HL-60 (cell line): ENCODE data around the gene GCK.

ENCODE experiments used
- DNase-seq, 2 experiments: peaks; one replicate each; pipeline ENCODE4 v3.0.0-alpha.2; 2010 to 2020; ENCODE audit warnings: low read depth in 1 of 2, low spot score in 1 of 2
- H3K27ac ChIP-seq: fragments of 250-450 bp; sonication (Bioruptor Pico); replicated peaks from 2 replicates; pipeline ENCODE4 v1.5.1; 2020; ENCODE audit warnings: mild to moderate bottlenecking, moderate library complexity
- H3K27me3 ChIP-seq: fragments of 250-450 bp; sonication (Bioruptor Pico); 2 replicates; pipeline ENCODE4 v1.5.1; 2021; ENCODE audit warnings: mild to moderate bottlenecking, moderate library complexity; ENCODE audit not compliant: insufficient read depth, poor library complexity, severe bottlenecking
- H3K4me3 ChIP-seq: replicated peaks from 2 replicates; pipeline ENCODE4 v1.5.1; 2011; ENCODE audit warnings: mild to moderate bottlenecking, control low read depth, low read length; ENCODE audit not compliant: insufficient read depth
- GABPA ChIP-seq: IDR thresholded peaks from 2 replicates; pipeline ENCODE4 v1.6.1; 2012; ENCODE audit warnings: low read depth
- POLR2AphosphoS5 ChIP-seq: IDR thresholded peaks from 2 replicates; pipeline ENCODE4 v1.6.1; 2012; ENCODE audit warnings: low read depth
- SPI1 ChIP-seq: IDR thresholded peaks from 2 replicates; pipeline ENCODE4 v1.6.1; 2012; ENCODE audit warnings: low read depth, mild to moderate bottlenecking, borderline replicate concordance
- TF ChIP-seq, protein P1 (sequence below): IDR thresholded peaks from one replicate; pipeline ENCODE4 v1.5.1; 2011; ENCODE audit warnings: low read length, control low read depth, inconsistent platforms; ENCODE audit not compliant: insufficient read depth
- TF ChIP-seq, protein P2 (sequence below): IDR thresholded peaks from 2 replicates; pipeline ENCODE4 v1.6.1; 2012; ENCODE audit warnings: low read depth; ENCODE audit not compliant: insufficient replicate concordance

The GCK gene

DNA sequence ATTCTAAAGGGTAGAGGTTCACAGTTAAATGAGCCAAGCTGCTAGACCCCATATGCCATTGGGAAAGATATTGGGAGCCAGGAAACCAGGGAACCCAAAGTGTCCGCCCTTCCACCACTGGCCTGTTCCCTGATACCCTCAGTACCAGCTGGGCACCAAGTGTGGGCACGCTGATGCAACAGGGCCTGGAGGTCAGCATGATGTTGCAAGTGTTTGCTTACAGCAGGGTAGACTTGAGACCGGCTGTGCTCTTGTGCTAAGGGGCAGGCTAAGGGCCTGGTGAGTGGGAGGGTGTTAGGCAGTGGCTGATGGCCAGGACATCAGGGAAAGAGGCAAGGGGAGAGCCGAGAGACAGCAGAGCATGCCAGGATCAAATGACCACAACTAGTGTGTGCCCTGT lies 27.1 kb downstream of the GCK start:
- DNase-seq: no peak
- TF ChIP-seq, protein P1, sequence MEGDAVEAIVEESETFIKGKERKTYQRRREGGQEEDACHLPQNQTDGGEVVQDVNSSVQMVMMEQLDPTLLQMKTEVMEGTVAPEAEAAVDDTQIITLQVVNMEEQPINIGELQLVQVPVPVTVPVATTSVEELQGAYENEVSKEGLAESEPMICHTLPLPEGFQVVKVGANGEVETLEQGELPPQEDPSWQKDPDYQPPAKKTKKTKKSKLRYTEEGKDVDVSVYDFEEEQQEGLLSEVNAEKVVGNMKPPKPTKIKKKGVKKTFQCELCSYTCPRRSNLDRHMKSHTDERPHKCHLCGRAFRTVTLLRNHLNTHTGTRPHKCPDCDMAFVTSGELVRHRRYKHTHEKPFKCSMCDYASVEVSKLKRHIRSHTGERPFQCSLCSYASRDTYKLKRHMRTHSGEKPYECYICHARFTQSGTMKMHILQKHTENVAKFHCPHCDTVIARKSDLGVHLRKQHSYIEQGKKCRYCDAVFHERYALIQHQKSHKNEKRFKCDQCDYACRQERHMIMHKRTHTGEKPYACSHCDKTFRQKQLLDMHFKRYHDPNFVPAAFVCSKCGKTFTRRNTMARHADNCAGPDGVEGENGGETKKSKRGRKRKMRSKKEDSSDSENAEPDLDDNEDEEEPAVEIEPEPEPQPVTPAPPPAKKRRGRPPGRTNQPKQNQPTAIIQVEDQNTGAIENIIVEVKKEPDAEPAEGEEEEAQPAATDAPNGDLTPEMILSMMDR: no peak
- TF ChIP-seq, protein P2, sequence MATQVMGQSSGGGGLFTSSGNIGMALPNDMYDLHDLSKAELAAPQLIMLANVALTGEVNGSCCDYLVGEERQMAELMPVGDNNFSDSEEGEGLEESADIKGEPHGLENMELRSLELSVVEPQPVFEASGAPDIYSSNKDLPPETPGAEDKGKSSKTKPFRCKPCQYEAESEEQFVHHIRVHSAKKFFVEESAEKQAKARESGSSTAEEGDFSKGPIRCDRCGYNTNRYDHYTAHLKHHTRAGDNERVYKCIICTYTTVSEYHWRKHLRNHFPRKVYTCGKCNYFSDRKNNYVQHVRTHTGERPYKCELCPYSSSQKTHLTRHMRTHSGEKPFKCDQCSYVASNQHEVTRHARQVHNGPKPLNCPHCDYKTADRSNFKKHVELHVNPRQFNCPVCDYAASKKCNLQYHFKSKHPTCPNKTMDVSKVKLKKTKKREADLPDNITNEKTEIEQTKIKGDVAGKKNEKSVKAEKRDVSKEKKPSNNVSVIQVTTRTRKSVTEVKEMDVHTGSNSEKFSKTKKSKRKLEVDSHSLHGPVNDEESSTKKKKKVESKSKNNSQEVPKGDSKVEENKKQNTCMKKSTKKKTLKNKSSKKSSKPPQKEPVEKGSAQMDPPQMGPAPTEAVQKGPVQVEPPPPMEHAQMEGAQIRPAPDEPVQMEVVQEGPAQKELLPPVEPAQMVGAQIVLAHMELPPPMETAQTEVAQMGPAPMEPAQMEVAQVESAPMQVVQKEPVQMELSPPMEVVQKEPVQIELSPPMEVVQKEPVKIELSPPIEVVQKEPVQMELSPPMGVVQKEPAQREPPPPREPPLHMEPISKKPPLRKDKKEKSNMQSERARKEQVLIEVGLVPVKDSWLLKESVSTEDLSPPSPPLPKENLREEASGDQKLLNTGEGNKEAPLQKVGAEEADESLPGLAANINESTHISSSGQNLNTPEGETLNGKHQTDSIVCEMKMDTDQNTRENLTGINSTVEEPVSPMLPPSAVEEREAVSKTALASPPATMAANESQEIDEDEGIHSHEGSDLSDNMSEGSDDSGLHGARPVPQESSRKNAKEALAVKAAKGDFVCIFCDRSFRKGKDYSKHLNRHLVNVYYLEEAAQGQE: no peak
- TF ChIP-seq GABPA (no peak), POLR2AphosphoS5 (no peak), SPI1 (no peak)
- H3K27ac ChIP-seq: no peak overlapping the region
- no peaks in the 10 kb centered on the region for H3K27me3 ChIP-seq
- no peak overlapping the region for H3K4me3 ChIP-seq

DNA sequence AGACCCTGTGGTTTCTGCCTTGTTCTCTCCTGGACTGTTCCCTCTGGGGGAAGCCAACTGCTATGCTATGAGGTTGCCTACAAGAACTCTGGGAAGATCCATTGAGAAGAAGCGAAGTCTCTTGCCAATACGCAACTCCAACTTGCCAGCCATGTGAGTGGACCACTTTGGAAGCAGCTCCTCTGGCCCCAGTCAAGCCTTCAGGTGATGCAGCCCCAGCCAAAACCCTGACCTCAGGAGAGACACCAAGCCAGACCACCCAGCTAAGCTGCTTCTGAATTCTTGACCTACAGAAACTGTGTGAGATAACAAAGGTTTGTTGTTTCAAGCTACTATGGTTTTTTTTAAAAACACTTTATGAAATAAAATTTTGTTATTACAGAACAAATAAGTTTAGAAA lies 27.9 kb downstream of the GCK start:
- Histone ChIP-seq H3K4me3 (no peak overlapping the region), H3K27me3 (no peaks in the 10 kb centered on the region), H3K27ac (no peak overlapping the region)
- DNase-seq: no peak
- TF ChIP-seq SPI1: no peak
- TF ChIP-seq POLR2AphosphoS5: no peak
- TF ChIP-seq, protein P2: no peak
- TF ChIP-seq, protein P1: no peak
- no peak for TF ChIP-seq GABPA

DNA sequence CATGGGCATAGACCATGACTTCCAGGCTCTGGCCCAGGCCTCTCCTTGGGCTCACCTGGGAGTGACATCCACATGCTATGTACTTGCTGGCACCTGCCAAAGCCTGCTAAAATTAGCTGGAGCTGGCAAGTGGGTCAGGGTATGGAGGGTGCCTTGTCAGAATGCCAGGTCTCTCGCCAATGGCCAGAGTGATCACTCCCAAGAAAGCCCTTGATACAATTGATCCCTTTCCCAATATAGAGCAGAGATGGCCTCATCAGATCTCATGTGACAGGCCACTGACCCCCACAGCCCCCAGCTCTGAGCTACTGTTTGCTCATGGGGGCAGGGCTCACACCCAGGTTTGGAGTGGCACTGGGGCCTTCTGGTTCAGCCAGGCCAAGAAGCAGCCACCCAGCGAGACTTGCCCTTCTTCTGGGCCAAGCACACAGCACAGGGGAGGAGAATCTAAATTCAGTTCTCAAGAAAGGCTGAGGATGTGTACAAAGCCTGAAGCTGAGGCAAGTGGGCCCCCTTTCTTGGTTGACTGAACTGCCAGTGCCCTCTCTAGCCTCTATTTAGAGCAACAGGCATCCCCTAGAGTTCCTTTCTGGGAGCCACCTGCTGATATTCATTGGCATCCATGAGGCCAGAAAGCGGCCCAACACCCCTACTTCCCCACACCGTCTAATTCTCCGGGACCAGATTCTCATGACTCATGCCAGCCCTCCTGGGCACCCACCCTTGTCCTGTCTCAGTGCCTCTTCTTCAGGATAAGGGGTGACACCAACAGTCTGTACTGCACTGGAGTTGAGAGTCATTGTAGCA lies 29.2 kb downstream of the GCK start:
- TF ChIP-seq SPI1 (no peak), GABPA (no peak), POLR2AphosphoS5 (no peak)
- TF ChIP-seq, protein P1: no peak
- TF ChIP-seq, protein P2: no peak
- no peaks in the 10 kb centered on the region for H3K27me3 ChIP-seq
- H3K27ac ChIP-seq: no peak overlapping the region
- no peak overlapping the region for H3K4me3 ChIP-seq
- DNase-seq: no peak
